NCI-H1930 (cell line): ENCODE measurements around the gene BASP1.
A peak's percentile ranks its signal among the peaks of the same experiment; 100 is the strongest.

Source experiments
- DNase-seq, 2 experiments: peaks; one replicate each; lab custom pipeline; 2025; lab: John Stamatoyannopoulos, UW

BASP1 gene, protein sequence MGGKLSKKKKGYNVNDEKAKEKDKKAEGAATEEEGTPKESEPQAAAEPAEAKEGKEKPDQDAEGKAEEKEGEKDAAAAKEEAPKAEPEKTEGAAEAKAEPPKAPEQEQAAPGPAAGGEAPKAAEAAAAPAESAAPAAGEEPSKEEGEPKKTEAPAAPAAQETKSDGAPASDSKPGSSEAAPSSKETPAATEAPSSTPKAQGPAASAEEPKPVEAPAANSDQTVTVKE

DNA sequence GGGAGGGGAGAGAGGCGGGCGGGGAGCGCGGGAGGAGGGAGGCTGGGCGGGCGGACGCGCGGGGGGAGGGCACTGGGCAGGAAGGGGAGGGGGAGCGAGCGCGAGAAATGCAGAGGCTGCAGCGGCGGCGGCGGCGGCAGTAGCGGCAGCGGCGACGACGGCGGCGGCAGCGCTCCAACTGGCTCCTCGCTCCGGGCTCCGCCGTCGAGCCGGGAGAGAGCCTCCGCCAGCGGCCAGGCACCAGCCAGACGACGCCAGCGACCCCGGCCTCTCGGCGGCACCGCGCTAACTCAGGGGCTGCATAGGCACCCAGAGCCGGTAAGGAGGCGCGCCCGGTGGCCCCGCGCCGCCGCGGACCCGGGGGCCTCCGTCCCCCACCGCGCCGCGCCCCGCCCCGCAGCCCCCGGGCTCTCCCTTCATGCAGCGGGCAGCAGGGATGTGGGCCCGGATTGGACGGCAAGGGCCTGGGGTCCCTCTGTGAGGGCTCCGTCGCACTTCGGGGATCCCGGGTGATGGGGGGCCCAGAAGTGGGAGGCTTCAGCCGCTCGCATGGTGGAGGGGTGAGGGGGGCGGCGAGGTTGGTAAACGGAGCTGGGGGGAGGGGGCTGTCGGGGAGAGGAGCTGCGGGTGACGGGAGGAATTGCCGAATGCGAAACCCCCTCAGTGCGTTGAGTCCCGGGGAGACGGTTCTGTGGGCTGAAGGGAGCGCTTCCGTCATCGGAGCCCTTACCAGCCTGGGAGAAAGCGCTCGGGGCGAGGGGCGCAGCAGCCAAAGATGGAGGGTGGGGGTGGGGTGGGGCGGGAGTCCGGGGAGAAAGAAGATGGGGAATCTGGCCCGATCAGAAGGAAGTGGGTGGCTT is at the start of gene BASP1:
BASP1 (plus strand) TSS at position 139 of the 860 bp plus-strand sequence. CDS start 57,586 bp downstream, outside the sequence.
- no peak for DNase-seq

DNA sequence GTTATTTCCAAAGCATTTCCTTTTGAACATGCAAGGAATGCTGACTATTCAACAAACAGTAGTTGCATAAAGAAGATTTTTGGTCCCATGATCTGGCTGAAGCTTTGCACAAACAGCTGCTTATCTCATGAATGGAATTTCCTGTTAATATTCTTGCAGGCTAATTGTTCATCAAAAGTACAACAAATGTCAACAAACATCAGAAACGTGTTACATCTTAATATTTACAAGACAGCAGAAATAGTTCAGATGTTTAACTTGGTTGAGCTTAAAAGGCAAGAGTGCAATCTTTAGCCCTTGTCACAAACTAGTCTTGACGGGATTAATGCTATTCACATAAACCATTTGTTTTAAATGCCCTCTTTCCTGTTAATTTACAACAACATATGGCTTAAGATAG is 47.9 kb upstream of the BASP1 start:
- no peak for DNase-seq

DNA sequence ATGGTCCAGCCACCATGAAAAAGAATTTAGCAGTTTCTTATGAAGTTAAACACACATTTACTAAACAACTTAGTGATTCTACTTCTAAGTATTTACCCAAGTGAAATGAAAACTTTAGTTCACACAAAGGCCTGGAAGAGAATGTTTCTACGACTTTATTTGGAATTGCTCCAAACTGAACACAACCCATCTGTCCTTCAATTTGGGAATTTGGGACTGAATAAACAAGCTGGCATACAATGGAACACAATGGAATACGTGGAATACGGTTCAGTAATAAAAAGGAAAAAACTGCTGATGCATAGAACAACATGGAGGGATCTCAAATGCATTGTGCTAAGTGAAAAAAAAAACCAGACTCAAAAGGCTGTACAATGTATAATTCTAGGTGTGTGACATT is 44.6 kb upstream of the BASP1 start:
- no peak for DNase-seq

DNA sequence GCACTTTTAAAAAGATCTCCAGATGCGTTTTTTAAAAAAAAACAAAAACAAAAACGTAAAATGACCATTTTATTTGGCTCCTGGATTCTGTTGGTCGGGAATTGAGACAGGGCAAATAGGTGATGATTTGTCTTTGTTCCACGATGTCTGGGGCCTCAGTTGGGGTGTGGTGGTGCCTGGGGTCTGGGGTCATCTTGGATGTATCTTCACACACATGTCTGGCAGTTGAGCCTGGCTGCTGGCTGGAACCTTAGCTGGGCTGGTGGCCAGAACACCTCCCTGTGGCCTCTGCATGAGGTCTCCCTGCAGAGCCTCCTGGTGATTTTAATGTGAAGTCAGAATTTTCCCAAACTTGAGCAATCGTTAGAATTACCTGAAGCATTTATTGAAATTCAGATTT is 42.5 kb upstream of the BASP1 start:
- no peak for DNase-seq

DNA sequence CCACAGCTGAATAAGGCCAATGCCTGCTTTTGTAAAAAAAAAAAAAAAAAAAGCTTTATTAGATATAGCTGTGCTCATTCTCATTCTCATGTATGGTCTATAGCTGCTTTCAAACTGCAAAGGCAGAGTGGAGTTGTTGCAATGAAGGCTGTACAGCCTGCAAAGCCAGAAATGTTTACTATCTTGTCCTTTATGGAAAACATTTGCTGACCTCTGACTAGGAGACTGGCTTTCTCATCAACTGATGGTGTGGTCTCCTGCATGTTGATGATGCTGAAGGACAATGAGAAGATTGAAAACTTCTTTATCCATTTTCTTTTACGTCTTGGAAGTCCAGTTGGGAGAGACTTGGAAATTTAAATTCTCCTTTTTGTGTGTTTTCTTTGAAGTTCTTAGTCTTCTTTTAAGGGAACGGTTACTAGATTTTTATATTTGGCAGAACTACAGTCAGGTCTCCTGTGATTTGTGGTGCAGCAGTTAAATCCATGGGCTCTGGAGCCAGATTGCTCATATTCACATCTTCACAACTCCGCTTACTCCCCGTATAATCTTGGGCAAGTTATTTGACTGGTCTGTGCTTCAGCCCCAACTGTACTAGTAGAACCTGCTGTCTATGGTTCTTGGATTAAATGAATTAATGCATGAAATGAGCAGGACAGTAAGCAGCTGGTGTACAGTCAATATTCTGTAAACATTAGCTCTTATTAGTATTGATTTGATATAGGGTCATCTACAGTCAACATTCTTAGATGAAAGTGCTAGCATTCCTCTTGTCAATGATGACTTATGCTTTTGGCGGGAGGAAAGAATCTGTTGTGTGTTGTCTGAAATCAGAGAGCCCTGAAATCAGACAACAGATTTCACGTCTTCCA is 39.7 kb upstream of the BASP1 start:
- DNase-seq = no peak

DNA sequence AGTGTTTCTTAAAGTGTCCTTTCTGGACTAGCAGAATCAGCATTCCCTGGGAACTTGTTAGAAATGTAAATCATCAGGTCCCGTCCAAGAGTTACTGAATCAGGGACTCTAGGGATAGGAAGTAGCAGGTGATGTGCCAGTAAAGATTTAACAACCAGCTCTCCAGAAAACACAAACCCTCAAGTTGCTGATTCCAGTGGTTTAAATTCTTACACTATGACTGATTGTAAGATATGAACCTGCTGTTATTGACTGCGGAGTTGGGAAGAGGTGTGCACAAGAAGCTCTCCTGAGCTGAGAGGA is 39.1 kb upstream of the BASP1 start:
- DNase-seq = no peak

DNA sequence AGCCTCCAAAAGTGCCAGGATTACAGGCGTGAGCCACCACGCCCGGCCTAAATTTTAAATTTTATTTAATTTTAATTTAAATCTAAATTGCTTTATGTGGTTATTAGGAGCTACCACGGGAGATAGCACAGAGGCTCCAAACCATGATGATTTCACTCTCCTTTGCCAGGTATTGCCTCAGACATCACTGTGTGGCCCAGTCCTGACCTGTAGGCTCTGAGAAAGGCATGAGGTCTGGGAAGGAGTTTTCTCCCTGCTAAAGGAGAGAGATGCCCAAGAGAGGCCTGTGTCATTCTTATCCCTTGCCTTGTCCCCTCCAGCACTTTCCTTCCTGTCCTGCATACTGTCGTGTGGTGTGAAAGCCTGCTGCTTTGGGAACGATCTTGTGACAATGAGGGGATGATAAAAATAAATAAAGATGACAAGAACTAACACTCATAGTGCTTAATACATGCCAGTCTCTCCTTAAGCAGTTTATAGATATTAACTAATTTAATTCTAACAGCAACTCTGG is 37.0 kb upstream of the BASP1 start:
- DNase-seq = no peak

DNA sequence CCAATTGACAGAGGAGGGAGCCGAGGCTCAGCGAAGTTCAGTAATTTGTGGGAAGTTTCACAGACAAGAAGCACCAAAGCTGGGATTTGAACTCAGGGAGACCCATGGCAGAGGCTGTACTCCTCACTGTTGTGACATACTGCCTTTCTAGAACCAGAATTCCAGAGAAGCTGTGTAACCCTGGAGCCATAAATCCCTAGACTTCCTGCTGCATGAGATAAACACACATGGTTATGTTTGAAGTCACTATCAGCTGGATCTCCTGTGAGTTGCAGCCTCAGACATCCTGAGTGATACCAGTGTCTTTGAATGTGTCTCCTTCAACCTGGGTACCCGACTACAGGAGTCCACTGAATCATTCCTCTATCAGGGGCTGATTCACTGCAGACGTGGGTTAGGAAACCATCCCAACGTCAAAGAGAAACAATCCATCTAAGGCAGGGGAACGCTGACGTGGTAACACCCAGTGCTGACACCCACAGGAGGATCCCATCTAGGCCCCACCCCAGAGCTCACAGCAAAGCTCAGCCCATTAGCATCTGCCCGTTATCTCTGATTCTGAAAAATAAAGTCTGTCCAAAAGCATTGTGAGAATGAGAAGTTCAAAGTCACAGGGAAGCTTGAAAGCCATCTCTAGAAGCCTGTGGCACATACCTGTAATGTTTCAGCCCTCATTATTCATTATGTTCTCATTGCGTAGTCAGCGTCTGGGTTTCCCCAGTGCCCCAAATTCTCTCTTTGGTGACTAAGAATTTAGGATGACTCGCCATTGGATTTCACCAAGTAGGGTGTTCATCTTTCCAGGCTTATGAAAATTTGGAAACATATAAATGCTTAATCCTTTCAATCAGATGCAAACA is 36.3 kb upstream of the BASP1 start:
- DNase-seq = no peak

DNA sequence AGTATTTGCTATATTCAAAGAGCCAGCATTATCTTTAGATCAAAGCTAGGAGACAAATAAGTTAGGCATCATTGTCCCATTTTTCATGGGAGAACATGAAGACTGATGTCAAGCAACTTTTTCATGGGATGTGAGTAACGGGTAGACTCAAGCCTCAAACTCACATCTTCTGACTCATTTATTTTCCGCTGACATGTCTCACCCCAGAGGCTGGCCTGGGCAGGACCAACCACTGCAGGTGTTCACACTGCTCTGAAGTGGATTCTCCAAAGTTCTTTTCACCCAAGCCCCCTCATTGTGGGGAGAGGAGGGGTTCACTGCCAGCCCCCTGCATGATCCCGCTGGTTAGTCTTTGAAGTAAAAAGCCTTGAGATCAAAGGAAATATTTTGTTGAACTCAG is 34.9 kb upstream of the BASP1 start:
- no peak for DNase-seq

DNA sequence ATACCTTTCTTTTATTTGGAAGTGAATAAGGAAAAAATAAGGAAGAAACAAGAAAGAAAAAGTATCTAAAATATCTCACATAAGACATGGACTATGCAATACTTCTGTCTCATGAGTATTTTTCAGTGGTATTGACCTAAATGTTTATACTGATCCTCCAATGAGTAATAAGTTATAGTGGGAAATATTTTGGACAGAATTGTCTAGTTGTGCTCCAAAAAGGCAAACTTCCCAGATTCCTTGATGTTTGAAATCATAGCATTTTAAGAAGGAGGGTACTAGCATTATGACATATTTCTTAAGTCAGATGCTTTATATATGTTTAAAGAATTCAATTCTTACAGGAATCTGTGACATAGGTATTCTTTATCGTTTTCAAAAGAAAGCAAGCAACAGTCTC is 34.5 kb upstream of the BASP1 start:
- no peak for DNase-seq

DNA sequence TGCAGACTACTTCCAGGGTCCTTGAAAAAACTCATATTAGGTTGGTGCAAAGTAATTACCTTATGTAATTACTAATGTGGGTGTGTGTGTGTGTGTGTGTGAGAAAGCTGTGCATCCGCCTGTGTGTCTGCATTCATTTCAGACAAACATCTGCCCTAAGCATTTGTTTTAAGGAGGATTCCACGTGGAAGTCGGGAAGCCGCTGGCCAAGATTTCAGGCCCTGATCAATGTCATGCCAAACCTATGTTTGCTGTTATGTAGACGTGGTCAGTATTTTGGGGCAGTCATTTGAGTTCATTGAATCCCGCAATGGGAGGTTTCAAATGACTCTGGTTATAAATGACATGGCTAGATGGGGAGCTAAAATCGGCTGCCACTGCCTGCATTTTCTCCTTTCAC is 33.6 kb upstream of the BASP1 start:
- no peak for DNase-seq

DNA sequence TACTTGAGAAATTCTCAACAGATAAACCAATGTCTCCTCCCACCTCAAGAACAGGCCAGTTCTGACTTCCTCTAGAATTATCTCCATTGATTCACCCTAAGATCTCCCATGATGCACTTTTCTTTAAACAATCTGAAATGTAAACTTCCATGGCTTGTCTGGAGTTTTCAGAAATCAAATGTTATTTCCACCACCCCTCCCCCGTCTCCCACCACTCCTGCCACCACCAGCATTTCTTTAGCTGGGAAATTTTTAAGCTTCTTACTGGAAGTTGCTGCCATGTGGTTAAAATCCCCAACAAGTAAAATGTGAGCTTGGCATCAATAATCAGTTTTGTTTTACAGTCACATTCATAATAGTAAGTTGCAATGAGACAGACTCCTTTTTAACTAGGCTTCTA is 32.8 kb upstream of the BASP1 start:
- no peak for DNase-seq

DNA sequence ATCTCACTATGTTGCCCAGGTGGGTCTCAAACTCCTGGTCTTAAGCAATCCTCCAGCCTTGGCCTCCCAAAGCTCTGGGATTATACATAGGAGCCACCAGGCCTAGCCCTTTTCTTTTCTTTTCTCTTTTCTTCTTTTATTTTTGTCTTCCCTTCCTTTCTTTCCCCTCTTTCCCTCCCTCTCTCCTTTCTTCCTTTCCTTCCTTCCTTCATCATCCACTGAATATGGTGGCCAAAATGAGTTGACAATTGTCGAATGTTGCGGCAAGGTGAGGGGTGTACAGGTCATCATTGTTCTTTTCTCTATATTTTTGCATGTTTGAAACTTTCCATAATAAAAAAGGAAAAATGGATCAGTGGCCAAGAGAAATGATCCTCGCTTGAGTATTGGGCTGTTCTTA is 32.1 kb upstream of the BASP1 start:
- DNase-seq = no peak

DNA sequence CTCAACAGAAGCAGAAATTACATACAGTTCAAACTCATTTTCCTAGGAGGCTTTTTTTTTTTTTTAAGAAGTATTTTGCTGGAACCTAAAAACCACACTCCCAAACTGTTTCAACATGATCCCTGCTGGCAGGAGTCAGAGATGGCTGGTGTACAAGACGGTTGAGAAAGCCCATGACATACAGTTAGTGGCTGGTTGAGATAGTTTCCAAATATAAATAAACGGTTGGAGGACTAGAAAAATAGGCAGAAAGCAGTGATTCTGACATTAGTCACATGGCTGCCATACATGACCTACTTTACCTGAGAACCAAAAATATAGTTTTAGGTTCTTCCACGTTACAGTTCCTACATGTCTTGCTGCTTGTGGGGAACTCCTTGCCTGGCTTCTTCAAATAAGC is 31.7 kb upstream of the BASP1 start:
- DNase-seq = no peak

DNA sequence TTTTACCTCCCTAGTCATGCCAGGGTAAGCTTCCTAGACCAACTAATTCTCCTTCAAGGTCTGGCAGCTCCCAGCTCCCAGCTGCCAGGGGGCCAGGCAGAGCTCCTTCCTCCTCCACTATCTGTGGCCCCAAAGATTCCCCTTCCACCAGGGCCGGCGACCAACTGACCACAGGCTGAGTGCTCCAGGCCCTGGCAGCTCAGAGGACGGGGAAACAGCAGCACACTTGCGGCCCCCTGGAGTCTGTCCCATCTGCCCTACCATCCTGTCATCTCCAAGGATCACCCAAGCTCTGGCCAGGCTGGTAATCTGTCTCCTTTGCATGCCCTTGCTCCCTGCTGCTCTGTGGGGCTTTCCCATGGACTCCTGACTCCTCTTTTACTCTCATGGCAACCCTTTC is 31.2 kb upstream of the BASP1 start:
- DNase-seq = no peak

DNA sequence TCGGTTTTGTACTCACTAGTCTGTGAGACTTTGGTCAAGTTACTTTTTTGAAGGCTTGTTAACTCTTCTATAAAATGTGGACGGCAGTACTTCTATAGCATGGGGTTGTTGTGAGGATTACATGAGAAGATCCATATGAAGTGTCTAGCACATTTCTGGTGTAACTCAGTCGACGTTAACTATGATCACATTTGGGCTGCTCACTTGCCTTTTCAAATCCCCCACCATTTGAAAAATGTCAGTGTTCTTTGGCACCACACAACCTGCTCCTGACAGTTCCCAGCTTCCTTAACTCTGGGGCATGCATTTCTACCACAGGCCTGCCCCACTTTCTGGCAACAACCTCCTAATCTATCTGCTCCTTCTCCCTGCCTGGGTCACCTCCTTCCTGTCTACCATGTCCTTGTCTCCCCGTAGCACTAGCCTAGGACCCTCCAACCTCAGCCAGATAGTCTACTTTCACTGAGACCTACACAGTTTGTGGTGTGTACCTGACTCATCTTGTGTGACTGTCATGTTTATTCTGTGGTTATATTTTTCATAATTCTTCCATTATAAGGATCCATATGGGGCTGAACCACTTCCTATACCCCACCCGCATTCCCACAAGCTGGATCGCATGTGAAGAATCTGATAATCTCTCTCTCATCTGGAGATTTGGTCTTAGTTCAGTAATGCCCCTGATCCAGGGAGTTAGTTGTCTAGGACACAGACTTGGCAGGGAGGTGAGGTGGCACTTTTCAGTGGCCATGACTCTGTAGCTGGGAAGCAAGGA is 30.2 kb upstream of the BASP1 start:
- DNase-seq = no peak

DNA sequence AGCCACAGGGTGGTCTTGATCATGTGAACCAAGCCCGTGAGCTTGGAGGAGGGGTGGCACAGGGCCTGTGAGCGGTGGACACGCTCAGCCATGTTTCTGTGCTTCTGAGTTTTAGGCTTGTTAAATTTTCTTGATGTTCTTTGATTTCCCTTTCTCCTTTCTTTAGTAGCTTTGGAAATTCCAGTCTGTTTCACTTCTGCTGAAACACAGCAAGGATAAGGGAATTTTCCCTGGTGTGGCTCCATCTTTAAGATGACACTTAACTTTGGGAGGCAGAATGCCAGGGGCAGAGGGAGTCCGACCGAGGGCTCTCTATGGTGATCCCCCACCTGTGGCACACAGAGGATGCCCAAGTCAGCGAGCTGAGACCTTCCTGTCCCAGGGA is 29.7 kb upstream of the BASP1 start:
- no peak for DNase-seq

DNA sequence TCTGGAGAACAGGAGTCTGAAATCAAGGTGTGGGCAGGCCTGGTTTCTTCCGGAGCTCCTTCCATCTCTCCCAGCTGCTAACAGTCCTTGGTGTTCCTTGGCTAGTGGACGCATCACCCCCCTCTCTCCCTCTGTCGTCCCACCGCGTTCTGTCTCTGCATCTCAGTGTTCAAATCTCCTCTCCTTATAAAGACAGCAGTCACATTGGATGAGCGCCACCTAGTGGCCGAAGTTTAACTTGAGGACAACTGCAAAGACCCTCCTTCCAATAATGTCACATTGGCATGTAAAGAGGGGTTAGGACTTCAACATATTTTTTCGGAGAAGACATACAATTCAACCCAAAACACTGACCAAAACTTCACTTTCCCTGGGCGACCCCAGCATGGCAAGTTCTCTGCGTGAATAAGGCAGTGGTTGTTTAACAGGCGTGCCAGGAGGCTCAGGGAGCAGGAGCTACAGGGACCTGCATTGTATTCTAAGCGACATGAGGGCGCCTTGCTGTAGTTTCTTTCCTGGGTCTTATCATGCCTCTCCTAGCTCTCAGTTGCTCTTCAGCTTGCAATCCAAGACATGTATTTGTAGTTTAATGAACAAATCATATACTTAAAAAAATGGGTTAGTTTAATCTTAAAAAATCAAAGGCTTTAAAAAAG is 27.9 kb upstream of the BASP1 start:
- DNase-seq = peak; percentile 81 to 85

DNA sequence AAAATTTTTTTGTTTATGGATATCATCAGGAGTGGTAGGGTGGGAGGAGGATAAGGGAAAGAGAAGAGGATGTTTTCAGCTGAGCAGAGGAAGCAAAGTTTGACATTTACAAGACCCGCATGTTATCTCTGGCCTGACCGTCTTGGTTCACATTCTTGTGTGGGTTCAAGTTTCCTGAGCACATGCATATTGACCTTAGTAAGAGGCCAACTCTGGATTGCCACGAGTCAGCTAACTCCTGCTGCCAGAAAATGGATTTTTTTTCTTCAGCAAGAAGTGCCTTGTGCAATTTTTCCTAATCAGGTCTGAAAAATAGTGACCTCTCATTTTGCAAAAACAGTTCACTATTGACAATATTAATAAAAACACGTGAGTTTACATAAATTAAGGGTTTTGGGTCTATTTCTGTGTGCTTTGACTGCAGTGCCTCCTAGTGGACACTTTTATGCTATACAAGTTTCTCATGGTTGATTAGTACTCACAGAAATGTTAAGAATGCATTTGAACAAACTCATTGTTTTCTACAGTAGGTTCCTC is 27.1 kb upstream of the BASP1 start:
- peak in 1 of 2 experiments; percentile 36 for DNase-seq

DNA sequence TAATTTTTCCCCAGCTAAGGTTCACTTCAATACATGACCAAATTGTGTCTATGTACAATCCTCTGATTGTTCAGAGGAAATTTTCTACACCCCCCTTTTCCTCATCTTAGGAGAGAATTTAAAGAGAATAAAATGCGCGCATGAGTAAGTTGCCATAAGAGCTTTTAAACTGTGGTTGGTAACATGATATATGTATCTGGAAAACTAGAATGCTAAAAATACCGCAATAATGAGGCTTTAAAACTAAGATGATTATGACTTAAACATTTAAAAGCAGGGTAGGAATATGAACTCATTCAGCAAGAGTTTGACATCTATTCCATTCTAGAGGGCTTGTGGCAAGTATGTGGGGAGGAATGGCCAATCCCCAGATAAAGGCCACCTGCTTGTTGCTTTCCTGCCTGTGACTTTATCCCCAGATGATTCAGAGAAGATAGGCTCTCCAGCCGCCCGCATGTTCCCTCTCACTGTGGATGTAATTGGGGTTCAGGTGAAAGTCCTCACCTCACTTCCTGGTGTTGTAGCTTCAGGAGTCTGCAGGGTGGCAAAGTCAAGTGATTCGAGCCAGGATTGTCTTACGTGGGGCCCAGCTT is 26.5 kb upstream of the BASP1 start:
- no peak for DNase-seq
